ENCODE results near the gene RAB40B. TPM values are rescaled to one million over a fixed set of nuclear protein-coding genes. Genes with fewer than 3 reads are reported as not detected.

Gene RAB40B
- total RNA-seq, 2 experiments from 2014 or later, result 1.3 to 2.2 TPM

DNA sequence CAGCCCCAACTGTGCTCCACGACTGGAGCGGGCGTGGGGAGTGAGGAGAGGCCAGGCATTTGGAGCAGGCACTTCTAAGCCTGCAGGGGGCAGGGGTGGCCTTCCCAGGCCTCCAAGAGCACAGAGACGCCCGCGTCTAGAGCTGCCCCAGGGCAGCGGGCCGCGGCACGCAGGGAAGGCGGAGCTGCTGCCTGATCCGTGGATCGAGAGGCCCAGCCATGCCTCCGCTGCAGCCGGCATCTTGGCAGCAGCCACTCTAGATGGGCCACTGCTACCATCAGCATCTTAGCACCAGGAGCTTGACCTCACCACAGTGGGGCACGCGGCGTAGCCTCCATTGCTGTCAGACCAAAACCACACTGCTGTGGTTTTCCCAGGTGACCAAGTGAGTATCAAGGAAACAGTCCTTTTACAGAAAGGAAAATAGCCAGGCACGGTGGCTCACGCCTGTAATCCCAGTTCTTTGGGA is 29.8 kb downstream of the RAB40B start:
- H3K36me3 Mint-ChIP-seq (ENCODE audit: low read depth), result no peaks in the 10 kb centered on the region
- POLR2A ChIA-PET, result interaction anchor here (0.8 kb wide), 1 partner anchor 44 kb away, joined by 3 read pairs; no protein-coding TSS in a partner anchor
- no peaks in the 10 kb centered on the region for H3K27me3 Mint-ChIP-seq (ENCODE audit: low read depth)
- ATAC-seq (peak; percentile 91), DNase-seq (peak; percentile 54)
- H3K9me3 Mint-ChIP-seq (ENCODE audit: insufficient read depth), result no peaks in the 10 kb centered on the region
- H3K4me3 Mint-ChIP-seq, result no peak overlapping the region
- H3K4me1 Mint-ChIP-seq (ENCODE audit: low read depth), result peaks cover 6% of the 10 kb centered on the region
- CTCF ChIA-PET, result interaction anchor here (0.6 to 2.9 kb wide), 12 partner anchors 10 to 478 kb away, joined by 3 to 18 read pairs (median 3); partner anchors contain the start of gene FN3KRP
- no peak overlapping the region for H3K27ac Mint-ChIP-seq

DNA sequence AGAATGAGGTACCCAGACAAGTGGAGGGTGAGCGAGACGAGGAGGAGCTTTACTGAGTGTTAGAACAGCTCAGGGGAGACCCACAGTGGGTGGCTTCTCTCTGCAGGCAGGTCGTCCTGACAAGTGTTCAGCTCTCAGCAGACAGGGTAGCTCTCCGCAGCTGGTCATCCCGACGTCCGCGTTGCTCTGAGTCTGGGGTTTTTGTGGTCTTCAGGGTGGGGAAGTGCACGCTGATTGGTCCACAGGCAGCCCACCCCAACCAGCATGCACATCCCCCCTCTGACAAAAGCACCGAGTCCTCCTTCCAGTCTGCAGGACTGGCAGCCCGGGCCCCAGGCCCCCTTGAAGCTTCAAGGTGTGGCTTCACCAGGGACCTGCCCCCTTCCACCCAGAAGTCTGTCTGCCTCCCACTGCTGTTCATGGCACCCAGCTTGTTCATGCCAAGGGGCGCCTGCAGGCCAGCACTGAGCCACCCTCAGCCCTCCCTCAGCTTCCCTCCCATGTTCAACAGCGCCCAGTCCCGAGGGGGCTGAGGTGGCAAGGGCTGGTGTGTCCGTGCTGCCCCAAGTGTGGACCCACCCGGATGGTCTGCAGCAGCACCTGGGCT is 30.4 kb downstream of the RAB40B start:
- ATAC-seq, result no peak

DNA sequence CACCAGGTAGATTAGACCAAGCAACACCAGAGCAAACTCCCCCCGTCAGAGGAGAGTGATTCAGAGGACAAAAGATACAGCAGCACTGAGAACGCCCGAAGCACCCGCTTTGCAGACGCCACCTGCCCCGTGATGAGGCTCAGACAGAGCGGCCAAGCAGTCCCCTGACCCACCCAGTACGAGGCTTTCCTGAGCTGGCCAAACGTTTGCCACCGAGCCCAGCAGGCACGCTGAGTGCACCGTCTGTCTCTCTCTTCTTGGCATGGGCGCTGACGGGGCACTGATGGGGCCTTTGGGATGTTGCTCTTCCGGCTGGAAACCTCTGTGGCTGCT is 30.9 kb downstream of the RAB40B start:
- Mint-ChIP-seq H3K4me3 (no peak overlapping the region), H3K4me1 (ENCODE audit: low read depth) (peaks cover 6% of the 10 kb centered on the region), H3K36me3 (ENCODE audit: low read depth) (no peaks in the 10 kb centered on the region), H3K27me3 (ENCODE audit: low read depth) (no peaks in the 10 kb centered on the region), H3K9me3 (ENCODE audit: insufficient read depth) (no peaks in the 10 kb centered on the region), H3K27ac (no peak overlapping the region)
- DNase-seq (no peak), ATAC-seq (no peak)
- ChIA-PET CTCF (interaction anchor here (0.6 to 2.9 kb wide), 8 partner anchors 10 to 287 kb away, joined by 3 to 18 read pairs (median 4); no protein-coding TSS in a partner anchor), POLR2A (no interaction called here)

More for the DNA sequence above, 30.4 kb downstream of the RAB40B start:
- H3K9me3 Mint-ChIP-seq (ENCODE audit: insufficient read depth), result no peaks in the 10 kb centered on the region
- no peak for DNase-seq
- ChIA-PET CTCF (interaction anchor here (0.6 to 2.9 kb wide), 12 partner anchors 10 to 479 kb away, joined by 3 to 18 read pairs (median 4); partner anchors contain the start of gene FN3KRP), POLR2A (no interaction called here)
- no peaks in the 10 kb centered on the region for H3K27me3 Mint-ChIP-seq (ENCODE audit: low read depth)
- H3K36me3 Mint-ChIP-seq (ENCODE audit: low read depth), result no peaks in the 10 kb centered on the region
- peaks cover 6% of the 10 kb centered on the region for H3K4me1 Mint-ChIP-seq (ENCODE audit: low read depth)
- H3K4me3 Mint-ChIP-seq, result no peak overlapping the region
- no peak overlapping the region for H3K27ac Mint-ChIP-seq

DNA sequence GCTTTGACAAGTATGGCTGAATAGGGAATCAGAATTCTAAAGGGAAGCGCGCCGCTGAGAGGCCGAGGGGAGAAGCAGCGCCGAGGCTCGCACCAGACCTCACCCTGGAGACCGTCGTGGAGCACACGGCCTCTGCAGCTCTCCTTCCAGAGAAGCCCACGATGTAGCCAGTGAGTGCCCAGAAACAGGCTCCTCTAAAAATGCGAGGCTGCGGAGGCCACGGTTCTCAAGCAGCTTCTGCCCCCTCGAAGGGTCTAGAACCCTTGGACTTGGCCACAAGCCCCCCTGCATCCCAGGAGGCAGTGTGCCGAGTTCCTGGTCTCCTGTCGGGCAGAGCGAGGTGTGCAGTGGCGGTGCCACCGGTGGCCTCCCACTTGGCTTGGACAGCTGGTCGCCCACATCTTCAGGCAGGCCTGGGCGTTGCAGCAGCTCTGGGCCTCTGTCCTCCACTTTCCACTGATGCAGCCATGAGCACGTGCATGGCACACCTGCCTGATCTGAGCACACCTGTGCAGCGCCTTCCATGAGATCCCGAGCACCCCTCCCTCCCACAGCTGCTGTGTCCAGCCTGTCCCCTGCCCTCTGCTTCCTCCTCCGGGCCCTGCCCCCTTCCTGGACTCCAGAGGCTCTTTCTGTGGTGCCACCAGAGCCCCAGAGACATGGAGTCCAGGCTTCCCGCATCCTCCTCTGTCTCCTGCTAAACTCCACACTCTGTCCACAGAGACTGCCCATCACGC is 31.4 kb downstream of the RAB40B start:
- ChIA-PET POLR2A (no interaction called here), CTCF (interaction anchor here (1.0 to 2.7 kb wide), 4 partner anchors 9 to 115 kb away, joined by 3 to 18 read pairs (median 6); no protein-coding TSS in a partner anchor)
- H3K9me3 Mint-ChIP-seq (ENCODE audit: insufficient read depth), result no peaks in the 10 kb centered on the region
- H3K4me1 Mint-ChIP-seq (ENCODE audit: low read depth), result peaks cover 6% of the 10 kb centered on the region
- no peaks in the 10 kb centered on the region for H3K36me3 Mint-ChIP-seq (ENCODE audit: low read depth)
- H3K27me3 Mint-ChIP-seq (ENCODE audit: low read depth), result no peaks in the 10 kb centered on the region
- no peak overlapping the region for H3K27ac Mint-ChIP-seq
- no peak overlapping the region for H3K4me3 Mint-ChIP-seq
- ATAC-seq, result no peak
- no peak for DNase-seq

DNA sequence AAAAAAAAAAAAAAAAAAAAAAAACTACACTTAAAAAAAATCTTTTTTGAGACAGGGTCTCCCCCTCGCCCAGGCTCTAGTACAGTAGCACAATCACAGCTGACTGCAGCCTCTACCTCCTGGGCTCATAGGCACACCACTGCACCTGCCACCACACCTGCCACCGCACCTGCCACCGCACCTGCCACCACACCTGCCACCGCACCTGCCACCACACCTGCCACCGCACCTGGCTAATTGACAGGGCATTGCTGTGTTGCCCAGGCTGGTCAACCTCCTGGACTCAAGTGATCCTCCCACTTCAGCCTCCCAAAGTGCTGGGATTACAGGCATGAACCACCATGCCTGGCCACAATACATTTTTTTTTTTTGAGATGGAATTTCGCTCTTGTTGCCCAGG is 32.6 kb downstream of the RAB40B start:
- DNase-seq, result no peak
- Mint-ChIP-seq H3K27ac (no peak overlapping the region), H3K4me1 (ENCODE audit: low read depth) (peaks cover 6% of the 10 kb centered on the region), H3K36me3 (ENCODE audit: low read depth) (no peaks in the 10 kb centered on the region), H3K27me3 (ENCODE audit: low read depth) (no peaks in the 10 kb centered on the region), H3K9me3 (ENCODE audit: insufficient read depth) (no peaks in the 10 kb centered on the region), H3K4me3 (no peak overlapping the region)
- POLR2A ChIA-PET, result no interaction called here
- no peak for ATAC-seq
- CTCF ChIA-PET, result no interaction called here

DNA sequence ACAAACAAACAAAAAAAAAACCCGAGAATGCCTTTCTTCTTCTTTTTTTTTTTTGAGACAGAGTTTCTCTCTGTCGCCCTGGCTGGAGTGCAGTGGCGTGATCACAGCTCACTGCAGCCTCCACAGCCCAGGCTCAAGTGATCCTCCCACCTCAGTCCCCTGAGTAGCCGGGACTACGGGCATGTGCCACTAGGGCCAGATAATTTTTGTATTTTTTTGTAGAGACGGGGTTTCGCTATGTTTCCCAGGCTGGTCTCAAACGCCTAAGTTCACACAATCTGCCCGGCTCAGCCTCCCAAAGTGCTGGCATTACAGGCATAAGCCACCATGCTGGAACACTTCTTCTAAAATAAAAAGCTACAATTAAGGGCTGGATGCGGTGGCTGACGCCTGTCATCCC is 33.3 kb downstream of the RAB40B start:
- H3K9me3 Mint-ChIP-seq (ENCODE audit: insufficient read depth), result no peaks in the 10 kb centered on the region
- CTCF ChIA-PET, result no interaction called here
- DNase-seq (no peak), ATAC-seq (no peak)
- no peak overlapping the region for H3K27ac Mint-ChIP-seq
- no peaks in the 10 kb centered on the region for H3K36me3 Mint-ChIP-seq (ENCODE audit: low read depth)
- peaks cover 6% of the 10 kb centered on the region for H3K4me1 Mint-ChIP-seq (ENCODE audit: low read depth)
- H3K4me3 Mint-ChIP-seq, result no peak overlapping the region
- POLR2A ChIA-PET, result no interaction called here
- no peaks in the 10 kb centered on the region for H3K27me3 Mint-ChIP-seq (ENCODE audit: low read depth)

DNA sequence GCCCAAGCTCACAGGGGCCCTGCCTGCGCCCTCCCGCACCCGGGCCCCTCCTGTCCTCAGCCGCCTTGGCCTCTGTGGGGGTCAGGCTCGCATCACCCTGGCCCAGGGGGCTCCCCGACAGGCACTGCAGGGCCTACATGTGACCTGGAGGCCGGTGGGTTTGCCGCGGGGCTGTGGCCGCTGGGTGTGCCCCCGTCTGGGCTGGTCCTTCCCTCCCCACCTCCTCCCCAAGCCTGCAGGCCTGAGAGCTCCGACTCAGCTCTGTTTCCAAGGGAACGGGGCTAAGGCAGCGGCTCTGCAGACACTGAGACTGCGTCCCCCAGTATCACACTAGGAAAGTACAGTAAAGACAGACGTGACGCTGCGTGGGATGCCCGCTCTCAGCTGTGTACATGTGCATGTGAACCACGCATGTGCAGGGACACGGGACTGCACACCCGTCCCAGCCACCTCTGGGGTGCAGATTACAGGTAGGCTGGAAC is 33.8 kb downstream of the RAB40B start:
- POLR2A ChIA-PET, result no interaction called here
- ATAC-seq (no peak), DNase-seq (no peak)
- H3K27ac Mint-ChIP-seq, result no peak overlapping the region
- CTCF ChIA-PET, result no interaction called here
- no peaks in the 10 kb centered on the region for H3K27me3 Mint-ChIP-seq (ENCODE audit: low read depth)
- H3K4me3 Mint-ChIP-seq, result no peak overlapping the region
- H3K4me1 Mint-ChIP-seq (ENCODE audit: low read depth), result peaks cover 6% of the 10 kb centered on the region
- H3K9me3 Mint-ChIP-seq (ENCODE audit: insufficient read depth), result no peaks in the 10 kb centered on the region
- no peaks in the 10 kb centered on the region for H3K36me3 Mint-ChIP-seq (ENCODE audit: low read depth)

DNA sequence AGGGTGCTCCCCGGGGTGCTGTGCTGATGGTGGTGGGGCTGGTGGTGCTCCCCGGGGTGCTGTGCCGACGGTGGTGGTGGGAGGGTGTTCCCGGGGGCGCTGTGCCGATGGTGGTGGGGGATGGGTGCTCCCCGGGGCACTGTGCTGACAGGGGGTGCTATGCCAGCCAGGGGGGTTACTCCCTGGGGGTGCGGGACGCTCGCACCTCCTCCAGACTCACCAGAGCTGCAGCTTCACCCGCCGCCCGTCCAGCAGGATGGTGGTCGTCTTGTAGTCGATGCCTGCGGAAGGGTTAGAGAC is 34.3 kb downstream of the RAB40B start:
- ATAC-seq, result no peak
- no peaks in the 10 kb centered on the region for H3K27me3 Mint-ChIP-seq (ENCODE audit: low read depth)
- no peaks in the 10 kb centered on the region for H3K36me3 Mint-ChIP-seq (ENCODE audit: low read depth)
- DNase-seq, result no peak
- H3K27ac Mint-ChIP-seq, result no peak overlapping the region
- no peak overlapping the region for H3K4me3 Mint-ChIP-seq
- POLR2A ChIA-PET, result no interaction called here
- peaks cover 6% of the 10 kb centered on the region for H3K4me1 Mint-ChIP-seq (ENCODE audit: low read depth)
- H3K9me3 Mint-ChIP-seq (ENCODE audit: insufficient read depth), result no peaks in the 10 kb centered on the region
- CTCF ChIA-PET, result no interaction called here

DNA sequence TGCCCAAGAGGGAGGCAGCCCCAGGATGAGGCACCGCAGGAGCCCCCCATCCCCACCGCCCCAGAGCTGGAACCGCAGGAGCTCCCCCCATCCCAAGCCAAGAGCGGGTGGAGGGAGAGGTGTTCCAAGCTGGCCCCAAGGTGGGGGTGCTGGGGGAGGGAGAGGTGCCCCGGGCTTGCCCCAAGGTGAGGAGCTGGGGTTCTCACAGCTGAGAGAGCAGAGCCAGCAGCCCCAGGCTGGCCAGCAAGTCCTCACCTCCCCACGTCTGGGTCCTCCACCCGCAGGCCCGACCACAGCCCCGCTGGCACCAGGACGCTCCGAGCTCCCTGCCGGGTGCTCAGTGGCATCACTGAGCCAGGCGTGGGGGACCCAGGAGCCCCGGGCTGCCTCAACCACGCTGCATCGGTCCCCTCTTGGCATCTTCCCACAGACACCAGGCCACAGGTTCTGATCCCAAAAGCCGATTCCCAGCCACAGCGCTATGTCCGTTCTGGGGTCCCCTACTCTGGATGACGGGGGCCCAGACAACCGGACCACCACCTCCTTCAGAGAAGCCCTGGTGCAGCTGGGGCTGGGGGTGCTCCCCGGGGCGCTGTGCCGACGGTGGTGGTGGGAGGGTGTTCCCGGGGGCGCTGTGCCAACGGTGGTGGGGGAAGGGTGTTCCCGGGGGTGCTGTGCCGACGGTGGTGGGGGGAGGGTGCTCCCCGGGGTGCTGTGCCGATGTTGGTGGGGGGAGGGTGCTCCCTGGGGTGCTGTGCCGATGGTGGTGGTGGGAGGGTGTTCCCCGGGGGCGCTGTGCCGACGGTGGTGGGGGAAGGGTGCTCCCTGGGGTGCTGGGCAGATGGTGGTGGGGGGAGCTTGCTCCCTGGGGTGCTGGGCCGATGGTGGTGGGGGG is 34.9 kb downstream of the RAB40B start:
- ATAC-seq (no peak), DNase-seq (no peak)
- Mint-ChIP-seq H3K27me3 (ENCODE audit: low read depth) (no peaks in the 10 kb centered on the region), H3K4me1 (ENCODE audit: low read depth) (peaks cover 4% of the 10 kb centered on the region), H3K27ac (no peak overlapping the region), H3K9me3 (ENCODE audit: insufficient read depth) (no peaks in the 10 kb centered on the region), H3K36me3 (ENCODE audit: low read depth) (no peaks in the 10 kb centered on the region), H3K4me3 (no peak overlapping the region)
- POLR2A ChIA-PET, result no interaction called here
- CTCF ChIA-PET, result interaction anchor here (1.0 kb wide), 1 partner anchor 11 kb away, joined by 3 read pairs; no protein-coding TSS in a partner anchor

DNA sequence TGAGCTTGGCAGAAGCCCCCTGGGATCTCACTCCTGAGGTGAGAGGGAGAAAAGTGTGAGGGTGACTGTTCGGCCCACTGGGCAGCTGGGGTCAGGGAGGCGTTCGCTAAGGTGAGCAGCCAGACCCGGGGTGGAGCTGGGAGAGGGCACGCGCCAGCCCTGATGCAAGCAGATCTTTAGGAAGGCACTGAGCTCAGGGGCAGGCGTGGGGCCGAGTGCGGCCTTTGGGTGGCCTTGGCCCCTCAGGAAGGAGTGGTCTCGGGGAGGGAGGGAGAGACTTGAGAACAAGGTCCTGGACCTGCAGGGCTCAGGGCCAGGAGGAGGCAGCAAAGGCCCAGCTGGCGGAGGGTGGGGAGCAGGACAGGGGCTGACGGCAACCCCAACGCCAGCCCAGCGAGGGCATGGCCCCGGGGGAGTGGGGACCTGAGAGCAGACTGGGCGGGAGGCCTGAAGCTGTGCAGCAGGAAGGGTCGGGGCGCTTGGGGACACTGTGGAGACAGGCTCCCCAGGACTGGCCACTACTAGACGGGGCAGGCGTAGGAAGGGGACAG is 35.7 kb downstream of the RAB40B start:
- Mint-ChIP-seq H3K4me1 (ENCODE audit: low read depth) (no peaks in the 10 kb centered on the region), H3K9me3 (ENCODE audit: insufficient read depth) (no peaks in the 10 kb centered on the region), H3K27ac (no peak overlapping the region), H3K4me3 (no peak overlapping the region), H3K27me3 (ENCODE audit: low read depth) (no peaks in the 10 kb centered on the region), H3K36me3 (ENCODE audit: low read depth) (no peaks in the 10 kb centered on the region)
- no peak for ATAC-seq
- CTCF ChIA-PET, result interaction anchor here (1.0 kb wide), 1 partner anchor 11 kb away, joined by 3 read pairs; no protein-coding TSS in a partner anchor
- no peak for DNase-seq
- POLR2A ChIA-PET, result no interaction called here

DNA sequence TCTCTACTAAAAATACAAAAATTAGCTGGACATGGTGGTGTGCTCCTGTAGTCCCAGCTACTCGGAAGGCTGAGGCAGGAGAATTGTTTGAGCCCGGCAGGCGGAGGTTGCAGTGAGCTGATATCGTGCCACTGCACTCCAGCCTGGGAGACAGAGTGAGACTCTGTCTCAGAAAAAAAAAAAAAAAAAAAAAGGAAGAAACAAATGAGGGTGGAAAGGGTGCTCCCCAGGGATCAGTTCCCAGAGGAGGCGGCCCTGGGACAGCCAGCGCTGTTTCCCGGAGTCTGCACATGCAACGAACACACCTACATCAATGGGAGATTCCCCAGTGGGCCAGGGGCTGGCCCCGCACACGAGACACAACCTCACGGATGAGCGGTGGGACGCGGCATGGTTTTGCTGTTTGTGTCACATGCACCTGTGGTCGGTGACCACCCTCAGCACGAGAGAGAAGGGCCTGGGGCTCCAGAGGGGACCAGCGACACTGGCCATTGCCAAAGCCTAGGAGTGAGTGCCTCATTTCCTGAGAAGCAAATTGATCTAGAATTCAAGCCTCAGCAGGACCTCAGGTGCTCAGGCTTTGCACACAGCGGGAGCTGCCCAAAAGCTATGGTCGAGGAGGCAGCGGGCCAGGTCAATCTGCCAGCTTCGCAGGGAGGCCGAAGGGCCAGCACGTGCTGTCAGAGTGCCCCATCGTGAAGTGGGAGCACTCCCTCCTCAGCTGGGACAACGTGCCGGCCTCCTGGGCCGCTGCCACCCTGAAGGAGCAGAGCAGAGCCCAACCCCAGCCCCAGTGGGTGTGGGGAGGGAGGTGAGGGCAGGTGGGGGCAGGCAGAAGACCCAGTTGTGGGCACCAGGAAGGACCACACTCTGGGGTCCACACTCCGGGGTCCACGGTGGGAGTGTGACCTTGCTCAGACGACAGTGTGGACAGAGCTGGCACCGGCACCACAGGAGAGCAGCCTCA is 36.5 kb downstream of the RAB40B start:
- no peak overlapping the region for H3K4me3 Mint-ChIP-seq
- H3K27ac Mint-ChIP-seq, result no peak overlapping the region
- H3K27me3 Mint-ChIP-seq (ENCODE audit: low read depth), result no peaks in the 10 kb centered on the region
- ATAC-seq (no peak), DNase-seq (no peak)
- CTCF ChIA-PET, result no interaction called here
- H3K4me1 Mint-ChIP-seq (ENCODE audit: low read depth), result no peaks in the 10 kb centered on the region
- POLR2A ChIA-PET, result no interaction called here
- H3K9me3 Mint-ChIP-seq (ENCODE audit: insufficient read depth), result no peaks in the 10 kb centered on the region
- no peaks in the 10 kb centered on the region for H3K36me3 Mint-ChIP-seq (ENCODE audit: low read depth)
